T-helper 1 cell treated with Interleukin-12 subunit alpha and Interleukin-12 subunit beta and Interleukin-4 antibody, amounts not matched to agents 30 ng/mL and 1 ng/mL, for 36 hours (primary cell): ENCODE results near the gene ARHGEF38. TPM values are rescaled to one million over a fixed set of nuclear protein-coding genes. Genes with fewer than 3 reads are reported as not detected.
"Not testable (repeated sequence)": the region's sequence is repeated elsewhere in the genome, so short reads cannot be mapped to it uniquely, and the experiment has no call there.

Source experiments
- intact Hi-C: fragments of 100-400 bp; cut with micrococcal nuclease; formaldehyde crosslinking; loops from one replicate; pipeline ENCODE4 v1.15.1; 2024
- total RNA-seq: library from RNA; stranded (reverse); gene quantifications from 2 replicates; pipeline ENCODE4 v1.2.3, GENCODE V29; 2022

ARHGEF38 gene
- total RNA-seq, 1 donor from 2014 or later, result not detected

GRCh38 chr4:105650190-105650589, 97.8 kb downstream of the ARHGEF38 start:
- intact Hi-C loops, result no loop called here

- intact Hi-C loops, result no loop called here
These were observed 99.5 kb downstream of the ARHGEF38 start for GRCh38 chr4:105651884-105652283.

GRCh38 chr4:105652286-105652888, 100.0 kb downstream of the ARHGEF38 start:
- intact Hi-C loops, result no loop called here

- intact Hi-C loops, result no loop called here
These were observed 104.8 kb downstream of the ARHGEF38 start for GRCh38 chr4:105657117-105657765.

GRCh38 chr4:105659190-105659589, 106.8 kb downstream of the ARHGEF38 start:
- intact Hi-C loops, result no loop called here

GRCh38 chr4:105661028-105661427, 108.6 kb downstream of the ARHGEF38 start:
- intact Hi-C loops, result no loop called here

GRCh38 chr4:105662935-105663675, 110.7 kb downstream of the ARHGEF38 start:
- intact Hi-C loops, result no loop called here

- intact Hi-C loops, result no loop called here
These were observed 114.3 kb downstream of the ARHGEF38 start for GRCh38 chr4:105666693-105667092.

- intact Hi-C loops, result no loop called here
These were observed 118.3 kb downstream of the ARHGEF38 start for GRCh38 chr4:105670684-105671083.

GRCh38 chr4:105671301-105671700, 118.9 kb downstream of the ARHGEF38 start:
- intact Hi-C loops, result no loop called here

- intact Hi-C loops, result no loop called here
These were observed 121.6 kb downstream of the ARHGEF38 start for GRCh38 chr4:105674011-105674410.

GRCh38 chr4:105677709-105678108, 125.3 kb downstream of the ARHGEF38 start:
- intact Hi-C loops, result no loop called here

GRCh38 chr4:105679186-105679585, 126.8 kb downstream of the ARHGEF38 start:
- intact Hi-C loops, result no loop called here

GRCh38 chr4:105683038-105683437, 130.6 kb downstream of the ARHGEF38 start:
- intact Hi-C loops, result no loop called here

- intact Hi-C loops, result no loop called here
These were observed 134.2 kb downstream of the ARHGEF38 start for GRCh38 chr4:105686571-105686970.

- intact Hi-C loops, result not testable (repeated sequence)
These were observed 142.4 kb downstream of the ARHGEF38 start for GRCh38 chr4:105694812-105695211.

- intact Hi-C loops, result not testable (repeated sequence)
These were observed 143.4 kb downstream of the ARHGEF38 start for GRCh38 chr4:105695832-105696231.

GRCh38 chr4:105698607-105699006, 146.2 kb downstream of the ARHGEF38 start:
- intact Hi-C loops, result no loop called here

- intact Hi-C loops, result loop anchor here (1.0 to 5.0 kb wide), 7 partner anchors 23 to 770 kb away; partner anchors contain the start of genes AIMP1, TBCK and TET2
These were observed 155.4 kb downstream of the ARHGEF38 start for GRCh38 chr4:105707782-105708180.

- intact Hi-C loops, result loop anchor here (1.0 to 5.0 kb wide), 8 partner anchors 24 to 771 kb away; partner anchors contain the start of genes AIMP1, TBCK and TET2
These were observed 156.0 kb downstream of the ARHGEF38 start, which contains the start of the genes GSTCD and INTS12 for GRCh38 chr4:105708181-105709080. Gene GSTCD, plus strand, starts transcription at chr4:105708784. Its CDS starts 8,830 bp downstream, at chr4:105717614. Gene INTS12, minus strand, starts transcription at chr4:105708689. Its CDS starts 8,684 bp downstream, at chr4:105700005.

- intact Hi-C loops, result loop anchor here (1.0 to 5.0 kb wide), 5 partner anchors 24 to 772 kb away; no protein-coding TSS in a partner anchor
These were observed 156.6 kb downstream of the ARHGEF38 start for GRCh38 chr4:105709081-105709450.
